Adrenal gland (tissue), 5 donors: ENCODE measurements around the gene KLK8.

ENCODE experiments used
- POLR2A ChIP-seq, 2 donors: fragments of 450-650 bp; IDR thresholded peaks; one replicate each; pipeline ENCODE4 v1.6.1; 2017; ENCODE audit warnings: antibody characterized with exemption in 2 of 2, mild to moderate bottlenecking in 2 of 2, moderate library complexity in 1 of 2
- TF ChIP-seq, protein P1 (sequence below), 6 experiments: fragments of 450-650 bp in 4 of 6; fragments of 200-600 bp in 2 of 6; sonication (generic) in 1 of 6; IDR thresholded peaks; 1 replicate in 5 of 6; 2 replicates in 1 of 6; pipeline versions ENCODE4 v1.5.1 to v1.8.0; 2016 to 2021; ENCODE audit warnings: antibody characterized with exemption in 6 of 6, mild to moderate bottlenecking in 2 of 6, moderate library complexity in 1 of 6
- donor health status: DM: no; HTN: no; CAD: no.

DNA sequence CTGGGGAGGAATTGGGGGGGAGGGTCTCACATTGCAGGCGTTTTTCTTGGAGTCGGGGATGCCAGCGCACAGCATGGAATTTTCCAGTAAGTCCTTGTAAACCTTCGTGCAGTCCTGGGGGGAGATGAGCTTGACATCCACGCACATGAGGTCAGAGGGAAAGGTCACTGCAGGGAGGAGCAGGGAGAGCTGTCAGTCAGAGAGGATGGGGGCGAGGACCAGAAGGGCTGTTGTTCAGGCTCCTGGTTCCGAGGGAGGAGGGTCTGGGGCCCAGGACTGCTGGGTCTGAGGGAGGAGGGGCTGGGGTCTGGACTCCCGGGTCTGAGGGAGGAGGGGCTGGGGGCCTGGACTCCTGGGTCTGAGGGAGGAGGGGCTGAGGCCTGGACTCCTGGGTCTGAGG is 21.6 kb downstream of the KLK8 start:
- TF ChIP-seq, protein P1, sequence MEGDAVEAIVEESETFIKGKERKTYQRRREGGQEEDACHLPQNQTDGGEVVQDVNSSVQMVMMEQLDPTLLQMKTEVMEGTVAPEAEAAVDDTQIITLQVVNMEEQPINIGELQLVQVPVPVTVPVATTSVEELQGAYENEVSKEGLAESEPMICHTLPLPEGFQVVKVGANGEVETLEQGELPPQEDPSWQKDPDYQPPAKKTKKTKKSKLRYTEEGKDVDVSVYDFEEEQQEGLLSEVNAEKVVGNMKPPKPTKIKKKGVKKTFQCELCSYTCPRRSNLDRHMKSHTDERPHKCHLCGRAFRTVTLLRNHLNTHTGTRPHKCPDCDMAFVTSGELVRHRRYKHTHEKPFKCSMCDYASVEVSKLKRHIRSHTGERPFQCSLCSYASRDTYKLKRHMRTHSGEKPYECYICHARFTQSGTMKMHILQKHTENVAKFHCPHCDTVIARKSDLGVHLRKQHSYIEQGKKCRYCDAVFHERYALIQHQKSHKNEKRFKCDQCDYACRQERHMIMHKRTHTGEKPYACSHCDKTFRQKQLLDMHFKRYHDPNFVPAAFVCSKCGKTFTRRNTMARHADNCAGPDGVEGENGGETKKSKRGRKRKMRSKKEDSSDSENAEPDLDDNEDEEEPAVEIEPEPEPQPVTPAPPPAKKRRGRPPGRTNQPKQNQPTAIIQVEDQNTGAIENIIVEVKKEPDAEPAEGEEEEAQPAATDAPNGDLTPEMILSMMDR (IDR thresholded peaks at IDR 0.05): no peak
- TF ChIP-seq POLR2A (IDR thresholded peaks at IDR 0.05): no peak
